NCI-H2081 (cell line): ENCODE results near the gene CD4.
"Not testable (repeated sequence)": the region's sequence is repeated elsewhere in the genome, so short reads cannot be mapped to it uniquely, and the experiment has no call there.

Experiments
- DNase-seq, 2 experiments: peaks; one replicate each; lab custom pipeline; 2025; lab: John Stamatoyannopoulos, UW

The CD4 gene

GRCh38 chr12:6788972-6789924 is at the start of gene CD4:
Gene CD4, plus strand, starts transcription at chr12:6789528. Its CDS starts 10,611 bp downstream, at chr12:6800139.
- no peak for DNase-seq

GRCh38 chr12:6742080-6742479 is 47.2 kb upstream of the CD4 start:
- DNase-seq, result not testable (repeated sequence)

DNA sequence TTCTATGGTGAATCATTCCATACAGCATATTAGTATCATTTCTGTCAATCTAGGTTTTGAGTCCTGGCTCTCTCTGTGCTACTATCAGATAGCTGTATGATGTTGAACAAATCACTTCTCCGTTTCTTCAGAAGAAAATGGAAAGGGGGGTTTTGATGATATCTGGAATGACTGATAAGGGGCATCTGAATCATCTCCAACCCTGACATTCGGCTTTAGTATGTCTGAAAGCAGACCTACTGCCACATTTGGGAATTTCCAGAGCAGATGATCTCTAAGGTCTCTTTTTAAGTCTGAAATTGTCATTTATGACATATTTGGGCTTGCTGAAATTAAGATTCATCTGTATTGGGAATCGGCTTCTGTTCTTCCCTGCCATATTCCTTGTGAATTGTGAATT is 46.5 kb upstream of the CD4 start:
- DNase-seq, result no peak

DNA sequence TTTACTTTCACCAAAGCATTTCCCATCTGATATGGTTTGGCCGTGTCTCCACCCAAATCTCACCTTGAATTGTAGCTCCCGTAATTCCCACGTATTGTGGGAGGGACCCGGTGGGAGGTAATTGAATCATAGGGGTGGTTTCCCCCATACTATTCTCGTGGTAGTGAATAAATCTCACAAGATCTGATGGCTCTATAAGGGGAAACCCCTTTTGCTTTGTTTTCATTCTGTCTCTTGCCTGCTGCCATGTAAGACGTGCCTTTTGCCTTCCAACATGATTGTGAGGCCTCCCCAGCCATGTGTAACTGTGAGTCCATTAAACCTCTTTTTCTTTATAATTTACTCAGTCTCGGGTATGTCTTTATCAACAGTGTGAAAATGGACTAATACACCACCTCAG is 46.0 kb upstream of the CD4 start:
- DNase-seq, result not testable (repeated sequence)

- no peak for DNase-seq
Measured at GRCh38 chr12:6745741-6746525, 43.4 kb upstream of the CD4 start.

- no peak for DNase-seq
Measured at GRCh38 chr12:6747216-6747615, 42.1 kb upstream of the CD4 start.

GRCh38 chr12:6748761-6749160 is 40.6 kb upstream of the CD4 start:
- DNase-seq, result no peak

DNA sequence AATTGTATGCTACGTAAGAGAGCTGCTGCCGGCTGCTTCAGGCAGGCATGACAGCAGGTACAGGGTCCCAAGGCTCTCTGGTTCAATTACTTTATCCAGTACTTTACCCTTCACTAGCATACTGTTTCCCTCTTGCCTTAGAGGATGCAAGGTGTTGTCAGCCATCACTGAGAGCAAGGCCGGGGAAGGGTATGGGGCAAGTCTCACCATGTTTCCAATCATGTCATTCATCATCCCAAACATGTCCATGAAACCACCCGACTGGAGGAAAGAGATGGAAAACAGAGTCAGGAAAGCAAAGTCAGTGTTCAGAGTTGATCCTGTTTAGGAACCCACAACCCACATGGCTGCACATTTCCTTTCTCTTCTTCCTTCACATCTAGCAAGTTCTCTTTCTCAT is 38.8 kb upstream of the CD4 start:
- DNase-seq, result no peak

- DNase-seq, result peak in 1 of 2 experiments; percentile 48
Measured at GRCh38 chr12:6751767-6752166, 37.6 kb upstream of the CD4 start.

GRCh38 chr12:6752167-6752920 is 37.0 kb upstream of the CD4 start:
- DNase-seq, result peak in 1 of 2 experiments; percentile 48

DNA sequence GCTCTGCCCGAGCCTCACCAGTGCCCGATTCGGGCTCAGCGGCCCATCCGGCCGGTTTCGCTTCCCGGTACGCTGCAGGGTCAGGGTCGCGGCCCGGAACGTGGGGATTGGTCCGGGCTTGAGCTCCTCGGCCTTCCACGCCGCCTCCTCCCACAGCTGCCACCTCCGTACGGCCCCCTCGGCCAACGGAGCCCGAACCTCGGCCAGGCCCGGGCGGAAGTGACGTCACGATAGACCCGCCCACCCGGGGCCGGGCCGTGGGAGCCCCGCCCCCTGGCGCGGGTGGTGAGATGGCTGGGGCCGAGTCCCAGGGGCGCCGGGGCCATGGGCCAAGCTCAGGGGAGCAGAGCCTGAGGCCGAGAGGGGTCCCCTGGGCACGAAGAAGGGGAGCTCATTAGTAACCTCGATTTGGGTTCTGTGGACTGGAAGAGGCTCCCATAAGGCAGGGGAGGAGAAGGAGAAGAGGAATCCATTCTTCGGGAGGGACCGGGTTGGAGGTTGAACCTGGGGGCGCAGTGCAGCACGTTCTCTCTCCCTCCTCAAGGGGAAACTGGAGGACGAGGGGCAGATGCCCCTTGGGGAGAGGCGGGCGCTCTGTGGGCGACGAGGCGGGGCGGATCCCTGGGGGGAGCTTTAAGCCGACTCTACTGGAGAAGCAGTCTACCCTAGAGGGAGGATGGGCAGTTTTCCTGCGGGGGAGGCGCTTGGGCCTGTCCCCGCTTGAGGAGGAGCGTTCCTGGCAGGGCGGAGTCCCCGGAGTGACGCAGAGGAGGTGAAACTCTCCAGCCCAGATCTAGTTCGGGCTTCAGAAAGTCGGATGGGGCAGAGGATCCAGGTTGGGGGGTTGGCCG is 36.2 kb upstream of the CD4 start, which contains the start of gene MLF2:
MLF2 (minus strand) TSS at position 221 of the 851 bp plus-strand sequence. CDS start 807 bp downstream, outside the sequence.
- DNase-seq, result peak; percentile 97

DNA sequence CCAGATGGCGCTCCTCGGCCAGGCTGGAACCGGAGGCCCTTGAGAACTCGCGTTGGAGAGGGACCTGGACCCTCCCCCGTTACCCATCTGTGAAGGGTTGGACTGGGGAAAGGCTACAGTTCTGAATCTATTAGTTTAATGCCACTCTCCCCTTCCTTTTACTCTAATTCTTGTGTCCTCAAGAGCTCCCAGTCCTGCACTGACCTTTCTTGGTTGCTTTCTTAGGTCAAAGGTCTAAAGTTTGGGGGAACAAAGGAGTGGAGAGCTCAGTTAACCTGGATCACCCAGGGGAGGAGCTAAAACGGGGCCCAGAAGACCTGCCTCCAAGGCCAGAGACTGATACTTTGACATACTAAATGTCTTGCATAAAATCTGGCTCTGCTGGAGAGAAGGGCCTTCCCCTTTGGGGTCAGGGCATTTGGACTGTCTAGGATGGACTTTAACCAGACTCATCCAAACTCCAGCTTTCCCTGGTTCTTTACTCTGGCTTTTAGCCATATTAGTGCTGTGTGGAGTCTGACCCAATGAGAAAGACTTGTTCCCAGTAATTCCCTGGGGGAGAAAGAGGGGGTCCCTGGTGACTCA is 35.5 kb upstream of the CD4 start:
- DNase-seq, result no peak

DNA sequence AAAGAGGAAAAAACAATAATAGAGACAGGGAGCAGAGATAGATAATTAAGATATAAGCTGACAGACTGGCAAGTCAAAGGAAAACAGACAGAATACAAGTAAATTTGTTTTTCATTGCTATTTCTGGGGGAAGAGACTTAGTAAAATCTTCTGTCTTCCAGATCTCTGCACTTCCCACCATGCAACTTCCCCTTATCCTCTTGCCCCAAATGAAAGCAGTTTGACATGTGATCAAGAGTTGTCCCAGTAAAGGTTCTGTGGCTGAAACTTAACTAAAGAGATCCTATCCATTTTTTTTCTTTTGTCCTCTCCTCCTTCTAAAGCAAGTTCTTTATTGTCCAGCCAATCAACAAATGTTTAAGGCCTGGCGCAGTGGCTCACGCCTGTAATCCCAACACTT is 34.9 kb upstream of the CD4 start:
- no peak for DNase-seq

DNA sequence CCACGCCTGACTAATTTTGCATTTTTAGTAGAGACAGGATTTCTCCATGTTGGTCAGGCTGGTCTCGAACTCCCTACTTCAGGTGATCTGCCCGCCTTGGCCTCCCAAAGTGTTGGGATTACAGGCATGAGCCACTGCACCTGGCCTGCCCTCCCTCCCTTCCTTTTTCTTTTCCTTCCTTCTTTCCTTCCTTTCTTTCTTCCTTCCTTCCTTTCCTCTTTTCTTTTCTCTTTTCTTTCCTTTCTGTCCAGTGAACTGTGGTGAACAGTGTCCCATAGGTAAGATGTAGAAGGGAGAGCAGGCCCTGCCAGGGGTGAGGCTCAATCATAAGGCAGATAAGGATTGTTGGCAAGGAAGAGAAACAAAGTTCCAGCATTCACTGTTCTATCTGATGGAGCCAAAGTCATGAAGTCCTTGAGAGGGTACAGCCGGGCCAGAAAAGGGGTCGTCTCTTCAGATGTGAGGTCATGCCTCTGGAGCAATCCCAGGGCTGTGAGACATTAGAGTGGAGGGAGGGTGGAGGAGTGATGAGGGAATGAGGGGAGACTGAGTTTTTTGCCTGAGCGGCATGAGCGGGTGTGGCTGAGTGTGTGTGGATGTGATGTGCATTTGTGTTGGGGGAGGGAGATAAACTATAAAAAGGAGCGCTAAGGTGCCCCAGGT is 32.2 kb upstream of the CD4 start:
- DNase-seq, result no peak

DNA sequence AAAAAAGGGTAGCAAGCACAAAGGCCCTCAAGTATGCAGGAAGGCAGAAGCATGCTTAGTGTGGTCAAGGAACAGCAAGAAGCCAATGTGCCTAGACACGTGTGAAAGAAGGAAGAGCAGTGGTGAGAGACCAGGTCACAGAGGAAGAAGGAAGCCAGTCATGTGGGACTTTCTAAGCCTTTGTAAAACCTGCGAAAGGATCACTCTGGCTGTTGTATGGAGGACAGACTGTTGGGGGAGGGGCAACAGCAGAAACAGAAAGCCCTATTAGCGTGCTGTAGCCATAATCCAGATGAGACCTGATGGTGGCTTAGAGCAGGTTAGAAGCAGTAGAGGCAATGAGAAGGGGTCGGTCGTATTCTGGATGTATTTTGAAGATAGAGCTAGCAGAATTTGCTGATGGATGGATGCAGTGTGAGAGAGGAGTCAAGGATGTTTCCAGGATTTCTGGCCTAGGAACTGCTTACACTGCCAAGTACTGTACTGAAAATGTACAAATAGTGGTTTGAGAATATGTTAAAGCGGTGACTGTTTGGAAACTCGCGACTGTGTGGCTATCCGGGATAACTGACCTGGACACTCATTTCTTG is 30.7 kb upstream of the CD4 start:
- no peak for DNase-seq

DNA sequence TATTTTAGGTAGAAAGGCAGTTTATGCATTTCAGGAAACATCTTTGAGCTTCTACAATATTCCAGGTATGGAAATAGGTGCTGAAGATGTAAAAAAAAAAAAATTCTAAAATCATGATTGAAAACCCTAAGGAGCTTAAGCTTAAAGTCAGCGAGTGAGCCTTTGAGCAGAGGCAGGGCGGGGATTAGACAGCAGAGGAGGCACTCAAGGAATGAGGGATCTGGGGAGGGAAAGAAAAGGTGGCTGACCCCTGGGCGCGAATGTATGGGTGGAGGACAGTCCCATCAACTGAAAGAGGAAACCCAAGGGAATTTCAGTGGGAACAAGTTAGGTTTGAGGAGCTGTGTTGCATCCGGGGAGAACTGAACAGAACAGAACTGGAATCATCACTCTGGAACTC is 29.6 kb upstream of the CD4 start:
- no peak for DNase-seq

DNA sequence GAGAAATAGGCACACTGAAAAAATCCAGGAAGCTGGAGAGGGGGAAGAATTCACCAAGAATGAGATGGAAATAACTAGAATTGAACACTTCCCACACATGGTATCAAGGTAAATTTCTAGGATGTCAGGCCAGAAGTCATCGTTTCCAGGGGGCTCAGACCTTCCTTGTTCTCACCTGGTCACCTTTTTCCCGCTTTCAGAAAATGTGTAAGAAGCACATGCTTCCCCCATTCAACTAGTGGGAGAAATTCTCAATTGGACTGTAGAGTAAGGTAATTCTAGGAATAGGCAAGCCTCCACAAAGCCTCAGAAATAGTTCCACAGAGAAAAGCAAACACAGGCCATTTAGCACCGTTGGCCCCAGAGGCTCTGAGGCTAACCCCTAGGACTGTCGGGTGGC is 25.9 kb upstream of the CD4 start:
- no peak for DNase-seq

GRCh38 chr12:6764011-6764828 is 25.1 kb upstream of the CD4 start:
- DNase-seq, result peak; percentile 99
